H1 (cell line): ENCODE measurements around the gene SMC6. TPM values are rescaled to one million over a fixed set of nuclear protein-coding genes. Genes with fewer than 3 reads are reported as not detected.

ENCODE experiments used
- CTCF ChIA-PET: fragments of 300-600 bp; sonication (Branson Sonifier 250); formaldehyde crosslinking; loops from one replicate; lab custom pipeline; 2021; ENCODE audit not compliant: partially characterized antibody; lab: Charles Lee
- POLR2A ChIA-PET: fragments of 300-600 bp; sonication (Branson Sonifier 250); formaldehyde crosslinking; loops from one replicate; lab custom pipeline; 2021; ENCODE audit warnings: inconsistent platforms; ENCODE audit not compliant: partially characterized antibody; lab: Charles Lee
- DNase-seq, 2 experiments: peaks; one replicate each; pipeline versions ENCODE4 v3.0.0 to v3.0.0-alpha.2; 2010 to 2022; ENCODE audit warnings: low spot score in 2 of 2, low read depth in 1 of 2, mixed read lengths in 1 of 2
- FAIRE-seq: peaks from 2 replicates; lab custom pipeline; 2011; peaks lifted over from hg19 to GRCh38; lab: Jason Lieb, UNC
- H2AFZ ChIP-seq: 2 replicates; pipeline ENCODE4 v1.8.1; 2012; ENCODE audit warnings: low read length, inconsistent platforms
- H2AK5ac ChIP-seq: 2 replicates; pipeline ENCODE4 v1.6.1; 2013; ENCODE audit warnings: low read depth, low read length
- H2BK120ac ChIP-seq: replicated peaks from 2 replicates; pipeline ENCODE3; 2013; ENCODE audit warnings: low read depth, low read length, inconsistent platforms
- H2BK12ac ChIP-seq: 2 replicates; pipeline ENCODE4 v1.6.1; 2013; ENCODE audit warnings: low read depth, low read length
- H2BK15ac ChIP-seq: 2 replicates; pipeline ENCODE4 v1.6.1; 2013; ENCODE audit warnings: low read length
- H2BK20ac ChIP-seq: 2 replicates; pipeline ENCODE4 v1.6.1; 2013; ENCODE audit warnings: low read length
- H2BK5ac ChIP-seq: 2 replicates; pipeline ENCODE4 v1.6.1; 2013; ENCODE audit warnings: low read depth, low read length
- H3K14ac ChIP-seq: 2 replicates; pipeline ENCODE4 v1.6.1; 2013; ENCODE audit warnings: inconsistent platforms; ENCODE audit not compliant: insufficient read length
- H3K18ac ChIP-seq: 2 replicates; pipeline ENCODE4 v1.6.1; 2013; ENCODE audit warnings: low read length; ENCODE audit errors: extremely low read depth
- H3K23ac ChIP-seq: 2 replicates; pipeline ENCODE4 v1.6.1; 2013; ENCODE audit warnings: inconsistent platforms; ENCODE audit not compliant: insufficient read length
- H3K23me2 ChIP-seq: 2 replicates; pipeline ENCODE4 v1.6.1; 2013; ENCODE audit warnings: low read depth, low read length
- H3K27ac ChIP-seq: 2 replicates; pipeline ENCODE4 v1.6.1; 2011; ENCODE audit warnings: low read depth, low read length, inconsistent platforms
- H3K27me3 ChIP-seq, 4 experiments: replicated peaks in 1 of 4; 1 replicate in 1 of 4; 2 replicates in 3 of 4; pipeline versions ENCODE4 v1.6.1 to v1.8.1; 2011 to 2013; ENCODE audit warnings: low read length in 3 of 4, mild to moderate bottlenecking in 3 of 4, inconsistent platforms in 2 of 4, mixed read lengths in 2 of 4, moderate library complexity in 1 of 4; ENCODE audit not compliant: control insufficient read depth in 3 of 4, insufficient read depth in 3 of 4; ENCODE audit errors: extremely low read depth in 1 of 4
- H3K36me3 ChIP-seq, 4 experiments: 2 replicates each; pipeline versions ENCODE4 v1.6.1 to v1.8.1; 2011 to 2013; ENCODE audit warnings: mild to moderate bottlenecking in 4 of 4, low read length in 3 of 4, moderate library complexity in 2 of 4, control low read depth in 1 of 4, inconsistent platforms in 1 of 4; ENCODE audit not compliant: insufficient read depth in 4 of 4, control insufficient read depth in 2 of 4
- H3K4ac ChIP-seq: replicated peaks from 2 replicates; pipeline ENCODE3; 2013; ENCODE audit warnings: low read length, low read depth, mixed read lengths, inconsistent platforms; ENCODE audit not compliant: insufficient read length
- H3K4me1 ChIP-seq, 4 experiments: replicated peaks in 1 of 4; 1 replicate in 1 of 4; 2 replicates in 3 of 4; pipeline versions ENCODE4 v1.6.1 to v1.8.1; 2011 to 2013; ENCODE audit warnings: low read length in 3 of 4, inconsistent platforms in 2 of 4, mixed read lengths in 1 of 4; ENCODE audit not compliant: insufficient read depth in 4 of 4, control insufficient read depth in 3 of 4
- H3K4me2 ChIP-seq, 2 experiments: 2 replicates each; pipeline versions ENCODE4 v1.6.1 to v1.8.1; 2011 to 2013; ENCODE audit warnings: low read depth in 2 of 2, low read length in 2 of 2, control low read depth in 1 of 2, inconsistent platforms in 1 of 2, mild to moderate bottlenecking in 1 of 2; ENCODE audit not compliant: insufficient read depth in 1 of 2
- H3K4me3 ChIP-seq, 4 experiments: fragments of 200-600, 300-600 bp in 1 of 4; sonication (generic), shearing (Covaris generic), sonication (Bioruptor Twin) in 1 of 4; 2 replicates each; pipeline versions ENCODE4 v1.5.1 to v1.8.1; 2011 to 2016; ENCODE audit warnings: low read length in 4 of 4, low read depth in 3 of 4, control low read depth in 2 of 4, inconsistent platforms in 2 of 4, mild to moderate bottlenecking in 2 of 4, mixed read lengths in 1 of 4, moderate library complexity in 1 of 4; ENCODE audit not compliant: insufficient read depth in 2 of 4; ENCODE audit errors: extremely low read depth in 1 of 4
- H3K56ac ChIP-seq: replicated peaks from 2 replicates; pipeline ENCODE3; 2013; ENCODE audit warnings: low read depth, mild to moderate bottlenecking, mixed read lengths, low read length, inconsistent platforms; ENCODE audit not compliant: insufficient read length
- H3K79me1 ChIP-seq: 2 replicates; pipeline ENCODE4 v1.6.1; 2013; ENCODE audit warnings: low read depth, low read length, control low read depth
- H3K79me2 ChIP-seq, 2 experiments: 2 replicates each; pipeline versions ENCODE4 v1.6.1 to v1.8.1; 2012 to 2013; ENCODE audit warnings: low read length in 2 of 2, mild to moderate bottlenecking in 2 of 2, inconsistent platforms in 1 of 2; ENCODE audit not compliant: insufficient read depth in 2 of 2, control insufficient read depth in 1 of 2
- H3K9ac ChIP-seq, 4 experiments: replicated peaks in 1 of 4; 1 replicate in 1 of 4; 2 replicates in 3 of 4; pipeline versions ENCODE4 v1.6.1 to v1.8.1; 2011 to 2013; ENCODE audit warnings: low read depth in 3 of 4, low read length in 3 of 4, control low read depth in 2 of 4, mild to moderate bottlenecking in 2 of 4, moderate library complexity in 2 of 4, inconsistent platforms in 1 of 4; ENCODE audit errors: extremely low read depth in 1 of 4
- H3K9me3 ChIP-seq, 2 experiments: 2 replicates each; pipeline versions ENCODE4 v1.6.1 to v1.8.1; 2012 to 2013; ENCODE audit warnings: mild to moderate bottlenecking in 2 of 2, moderate library complexity in 2 of 2, control low read depth in 1 of 2, inconsistent platforms in 1 of 2, low read depth in 1 of 2, low read length in 1 of 2, mixed read lengths in 1 of 2; ENCODE audit not compliant: insufficient read depth in 2 of 2
- H4K20me1 ChIP-seq, 2 experiments: replicated peaks in 1 of 2; 2 replicates each; pipeline versions ENCODE3 to v1.8.1; 2011 to 2013; ENCODE audit warnings: inconsistent platforms in 2 of 2, low read length in 2 of 2, mild to moderate bottlenecking in 1 of 2; ENCODE audit not compliant: insufficient read depth in 2 of 2, control insufficient read depth in 1 of 2
- H4K5ac ChIP-seq: 2 replicates; pipeline ENCODE4 v1.6.1; 2013; ENCODE audit warnings: low read length, low read depth, mixed read lengths, inconsistent platforms; ENCODE audit not compliant: insufficient read length
- H4K8ac ChIP-seq: 2 replicates; pipeline ENCODE4 v1.8.0; 2013; ENCODE audit warnings: mild to moderate bottlenecking, moderate library complexity, low read length, inconsistent platforms; ENCODE audit not compliant: insufficient read depth; ENCODE audit errors: extremely low read depth
- H4K91ac ChIP-seq: replicated peaks from 2 replicates; pipeline ENCODE3; 2013; ENCODE audit warnings: low read length, mixed read lengths, inconsistent platforms; ENCODE audit not compliant: insufficient read length
- BCL11A ChIP-seq, 2 experiments: IDR thresholded peaks; one replicate each; pipeline ENCODE4 v1.6.1; 2011; ENCODE audit warnings: low read depth in 2 of 2, low read length in 2 of 2, mild to moderate bottlenecking in 2 of 2
- EGR1 ChIP-seq: IDR thresholded peaks from 2 replicates; pipeline ENCODE4 v1.6.1; 2011; ENCODE audit warnings: low read depth, low read length, borderline replicate concordance
- EP300 ChIP-seq, 2 experiments: IDR thresholded peaks; 1 replicate in 1 of 2; 2 replicates in 1 of 2; pipeline ENCODE4 v1.6.1; 2011 to 2012; ENCODE audit warnings: low read depth in 2 of 2, low read length in 2 of 2, mild to moderate bottlenecking in 2 of 2, borderline replicate concordance in 1 of 2, inconsistent platforms in 1 of 2, moderate library complexity in 1 of 2
- GTF2F1 ChIP-seq: IDR thresholded peaks from 2 replicates; pipeline ENCODE4 v1.6.1; 2012; ENCODE audit warnings: low read depth, low read length, improper control_type of control experiment, borderline replicate concordance
- HDAC2 ChIP-seq, 2 experiments: fragments of 300-600 bp in 1 of 2; sonication (generic) in 1 of 2; IDR thresholded peaks; 2 replicates each; pipeline ENCODE4 v1.6.1; 2011 to 2012; ENCODE audit warnings: low read depth in 2 of 2, low read length in 2 of 2, mild to moderate bottlenecking in 2 of 2, moderate library complexity in 2 of 2, borderline replicate concordance in 1 of 2, inconsistent platforms in 1 of 2
- HDAC6 ChIP-seq: IDR thresholded peaks from one replicate; pipeline ENCODE4 v1.7.1; 2012; ENCODE audit warnings: low read depth, mild to moderate bottlenecking, inconsistent platforms, low read length, moderate library complexity
- KDM1A ChIP-seq: fragments of 200-600, 300-600 bp; sonication (generic); IDR thresholded peaks from 2 replicates; pipeline ENCODE4 v1.7.1; 2016; ENCODE audit warnings: mild to moderate bottlenecking, low read length, borderline replicate concordance
- KDM4A ChIP-seq: IDR thresholded peaks from one replicate; pipeline ENCODE4 v1.7.1; 2012; ENCODE audit warnings: low read depth, mild to moderate bottlenecking, moderate library complexity, low read length, inconsistent platforms; ENCODE audit not compliant: severe bottlenecking
- RXRA ChIP-seq: IDR thresholded peaks from 2 replicates; pipeline ENCODE4 v1.6.1; 2011; ENCODE audit warnings: low read depth, mild to moderate bottlenecking, low read length, moderate library complexity; ENCODE audit not compliant: insufficient read depth
- SIX5 ChIP-seq: IDR thresholded peaks from 2 replicates; pipeline ENCODE4 v1.6.1; 2011; ENCODE audit warnings: mild to moderate bottlenecking, low read depth, low read length
- WGBS, 2 experiments: shearing (Covaris generic) in 1 of 2; methylation state at CpG; one replicate each; pipeline versions ENCODE4 v1.1.6 to v1.1.7; 2013 to 2015; ENCODE audit warnings: low lambda C conversion rate in 2 of 2, mixed read lengths in 2 of 2, inconsistent platforms in 1 of 2, low coverage in 1 of 2, missing lambda C conversion rate in 1 of 2; ENCODE audit not compliant: insufficient replicate concordance in 2 of 2, insufficient coverage in 1 of 2, insufficient read length in 1 of 2; ENCODE audit errors: extremely low coverage in 1 of 2, missing lambda C conversion rate in 1 of 2; 5-methylcytosine and 5-hydroxymethylcytosine counted together
- polyA plus RNA-seq, 7 experiments: library from polyadenylated mRNA; depleted of rRNA in 3 of 7; stranded (reverse) in 5 of 7; unstranded in 2 of 7; fragments of >200 nt in 5 of 7; fragments of 200-250 nt in 2 of 7; gene quantifications; 1 replicate in 5 of 7; 2 replicates in 1 of 7; 4 replicates in 1 of 7; pipeline versions ENCODE4 v1.2.1 to v1.2.3, GENCODE V29; 2011 to 2013; ENCODE audit warnings: missing spikeins in 2 of 7, mixed read lengths in 2 of 7
- total RNA-seq: library from RNA; stranded (reverse); fragmentation: NEBNext Ultra II Directional; extraction: Animal tissue kit (Norgen Biotek cat#: 25700); gene quantifications from 2 replicates; pipeline ENCODE4 v1.2.1, GENCODE V29; 2021

SMC6 gene
- total and polyA plus RNA-seq, 2 of the 8 experiments (the other 6 are each of a cell fraction or from before 2014, with no cell fraction given): 9.7 to 49.5 TPM

- ChIA-PET CTCF (interaction anchor here (3.7 kb wide), 1 partner anchor 29 kb away, joined by 22 read pairs; no protein-coding TSS in a partner anchor), POLR2A (interaction anchor here (0.7 to 1.6 kb wide), 2 partner anchors 19 to 21 kb away, joined by 3 read pairs; no protein-coding TSS in a partner anchor)
- no peaks in the 10 kb centered on the region; a peak in 1 of 8 replicates for H3K36me3 ChIP-seq
- H3K9me3 ChIP-seq: no peaks in the 10 kb centered on the region
- H3K4ac ChIP-seq: no peak overlapping the region
- H2AK5ac ChIP-seq: no peak overlapping the region
- H2BK20ac ChIP-seq: no peak overlapping the region
- no peak overlapping the region for H3K14ac ChIP-seq
- no peak overlapping the region for H2BK120ac ChIP-seq
- H3K4me3 ChIP-seq: no peak overlapping the region
- no peak overlapping the region for H2BK15ac ChIP-seq
- FAIRE-seq (no peak), DNase-seq (no peak)
- no peak overlapping the region for H3K4me2 ChIP-seq
- no peaks in the 10 kb centered on the region; the same call in 1 of the 2 replicates for H3K79me1 ChIP-seq
- peaks cover 0 to 9% (median 5%) of the 10 kb centered on the region in 4 experiments; a peak in 6 of 7 replicates for H3K4me1 ChIP-seq
- no peaks in the 10 kb centered on the region for H3K27me3 ChIP-seq
- no peak overlapping the region for H2BK5ac ChIP-seq
- no peak overlapping the region for H4K8ac ChIP-seq
- H4K5ac ChIP-seq: no peak overlapping the region
- no peak overlapping the region for H3K56ac ChIP-seq
- no peak overlapping the region for H2BK12ac ChIP-seq
- 67% methylated on average over 1 of the region's 1 CpG; no CpG with 5 or more reads in 1 of the 2 experiments for WGBS, 2 experiments
- H3K18ac ChIP-seq: no peak overlapping the region
- H4K20me1 ChIP-seq: no peaks in the 10 kb centered on the region
- H3K9ac ChIP-seq: no peak overlapping the region
- TF ChIP-seq KDM4A (no peak), GTF2F1 (no peak), EP300 (IDR thresholded peaks at IDR 0.05; ENCODE audit: borderline replicate concordance in 1 of 2, low read depth in 2 of 2, low read length in 2 of 2) (no peak), EGR1 (no peak), SIX5 (no peak), RXRA (no peak), BCL11A (IDR thresholded peaks at IDR 0.05; ENCODE audit: low read depth in 2 of 2, low read length in 2 of 2) (no peak), KDM1A (no peak), HDAC2 (IDR thresholded peaks at IDR 0.05; ENCODE audit: borderline replicate concordance in 1 of 2, low read depth in 2 of 2, low read length in 2 of 2) (no peak), HDAC6 (no peak)
- H4K91ac ChIP-seq: no peak overlapping the region
- no peak overlapping the region for H2AFZ ChIP-seq
- no peaks in the 10 kb centered on the region for H3K23me2 ChIP-seq
- H3K27ac ChIP-seq: no peak overlapping the region
- no peaks in the 10 kb centered on the region for H3K79me2 ChIP-seq
- H3K23ac ChIP-seq: no peak overlapping the region
Measured at GRCh38 chr2:17617955-17618354, 135.7 kb downstream of the SMC6 start.
